ENCODE results near the gene ATXN1L. TPM values are rescaled to one million over a fixed set of nuclear protein-coding genes. Genes with fewer than 3 reads are reported as not detected.
A peak's percentile ranks its signal among the peaks of the same experiment; 100 is the strongest.
"Not testable (repeated sequence)": the region's sequence is repeated elsewhere in the genome, so short reads cannot be mapped to it uniquely, and the experiment has no call there.

ATXN1L gene, protein sequence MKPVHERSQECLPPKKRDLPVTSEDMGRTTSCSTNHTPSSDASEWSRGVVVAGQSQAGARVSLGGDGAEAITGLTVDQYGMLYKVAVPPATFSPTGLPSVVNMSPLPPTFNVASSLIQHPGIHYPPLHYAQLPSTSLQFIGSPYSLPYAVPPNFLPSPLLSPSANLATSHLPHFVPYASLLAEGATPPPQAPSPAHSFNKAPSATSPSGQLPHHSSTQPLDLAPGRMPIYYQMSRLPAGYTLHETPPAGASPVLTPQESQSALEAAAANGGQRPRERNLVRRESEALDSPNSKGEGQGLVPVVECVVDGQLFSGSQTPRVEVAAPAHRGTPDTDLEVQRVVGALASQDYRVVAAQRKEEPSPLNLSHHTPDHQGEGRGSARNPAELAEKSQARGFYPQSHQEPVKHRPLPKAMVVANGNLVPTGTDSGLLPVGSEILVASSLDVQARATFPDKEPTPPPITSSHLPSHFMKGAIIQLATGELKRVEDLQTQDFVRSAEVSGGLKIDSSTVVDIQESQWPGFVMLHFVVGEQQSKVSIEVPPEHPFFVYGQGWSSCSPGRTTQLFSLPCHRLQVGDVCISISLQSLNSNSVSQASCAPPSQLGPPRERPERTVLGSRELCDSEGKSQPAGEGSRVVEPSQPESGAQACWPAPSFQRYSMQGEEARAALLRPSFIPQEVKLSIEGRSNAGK
- 10.3 and 10.6 TPM in 2 replicates for polyA plus RNA-seq (2014; cell fraction: cytosol; rRNA removed)
- polyA plus RNA-seq (2014; cell fraction: nucleus; rRNA removed), result 8.5 and 13.5 TPM in 2 replicates

DNA sequence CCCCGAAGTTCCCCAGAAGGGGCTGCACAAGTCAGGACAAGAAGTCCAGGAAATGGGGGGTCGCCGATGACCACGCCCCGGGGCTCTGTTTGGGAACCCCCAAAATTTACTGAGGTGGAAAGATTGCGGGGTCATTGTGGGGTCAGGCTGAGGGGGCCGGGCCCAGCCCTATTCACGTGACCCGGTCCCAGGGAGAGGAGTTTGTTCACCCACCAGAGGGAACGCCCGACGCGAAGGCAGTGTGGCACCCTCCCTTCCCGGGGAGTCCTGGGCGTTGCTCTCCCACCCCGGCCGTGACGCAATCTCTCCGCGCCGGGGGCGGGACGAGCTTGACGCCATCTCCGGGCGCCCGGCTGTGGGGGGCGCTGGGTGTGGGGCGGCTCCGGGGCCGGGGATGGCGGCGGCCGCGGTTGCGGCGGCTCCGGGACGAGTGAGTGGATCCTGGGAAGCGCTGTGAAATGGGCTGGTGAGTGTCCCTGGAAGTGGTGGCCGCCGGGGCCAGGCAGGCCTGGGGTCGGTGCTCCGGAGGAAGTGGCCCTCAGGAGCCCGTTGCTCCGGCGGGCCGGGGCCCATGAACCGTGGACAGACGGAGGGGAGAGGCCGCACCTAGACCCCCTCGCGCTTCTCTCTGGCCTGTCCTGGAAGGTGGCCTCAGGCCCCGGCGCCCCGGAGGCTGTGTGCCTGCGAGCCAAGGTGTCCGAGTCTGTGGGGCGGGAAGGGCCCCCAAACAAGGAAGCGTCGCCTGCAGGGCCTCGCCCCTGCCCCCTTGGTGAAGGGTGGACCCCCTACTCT, at the start of gene ATXN1L:
Gene ATXN1L, plus strand, starts transcription at position 338 of the 792 bp plus-strand sequence. CDS start 3,765 bp downstream, outside the sequence.
- peak; percentile 87 for DNase-seq (ENCODE audit: low spot score)

DNA sequence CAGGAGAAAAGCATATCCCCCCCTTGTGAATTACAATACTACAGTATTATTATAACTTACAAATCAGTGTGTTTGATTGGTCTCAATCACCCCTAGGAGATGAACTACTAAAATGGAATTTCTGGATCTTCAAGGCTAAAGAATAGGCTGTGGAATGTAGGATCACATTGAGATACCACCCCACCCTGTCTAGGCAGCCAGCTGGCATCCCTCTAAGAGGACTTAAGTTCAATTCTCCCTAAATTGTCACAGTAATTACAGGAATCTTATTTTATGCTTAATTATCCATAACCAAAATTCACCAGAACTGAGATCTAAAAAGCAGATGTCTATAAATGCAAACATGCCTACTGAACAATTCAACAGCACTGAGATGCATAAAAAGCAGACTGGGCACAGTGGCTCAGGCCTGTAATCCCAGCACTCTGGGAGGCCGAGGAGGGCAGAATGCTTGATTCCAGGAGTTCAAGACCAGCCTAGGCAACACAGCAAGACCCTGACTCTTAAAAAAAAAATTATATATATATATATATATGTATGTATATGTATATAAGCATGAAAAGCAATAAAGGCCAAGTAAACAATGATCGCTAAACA, 49.2 kb upstream of the ATXN1L start:
- DNase-seq (ENCODE audit: low spot score), result no peak

DNA sequence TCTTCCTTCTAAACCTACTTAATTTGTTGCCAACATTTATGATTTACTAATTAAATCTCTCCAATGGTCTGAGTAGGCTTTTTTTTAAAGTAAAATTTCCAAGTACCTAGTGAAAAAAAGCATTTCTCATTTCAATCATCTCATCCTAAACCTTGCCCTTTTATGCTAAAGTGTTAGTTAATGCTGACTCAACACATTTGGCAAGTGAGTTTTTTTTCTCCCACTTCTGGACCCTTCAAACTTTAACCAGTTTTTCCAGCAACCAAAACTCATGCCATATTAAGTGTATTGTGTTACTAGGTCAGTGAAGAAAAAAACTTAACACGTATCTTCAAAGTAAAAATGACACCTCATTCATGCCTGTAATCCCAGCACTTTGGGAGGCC, 42.5 kb upstream of the ATXN1L start:
- no peak for DNase-seq (ENCODE audit: low spot score)

DNA sequence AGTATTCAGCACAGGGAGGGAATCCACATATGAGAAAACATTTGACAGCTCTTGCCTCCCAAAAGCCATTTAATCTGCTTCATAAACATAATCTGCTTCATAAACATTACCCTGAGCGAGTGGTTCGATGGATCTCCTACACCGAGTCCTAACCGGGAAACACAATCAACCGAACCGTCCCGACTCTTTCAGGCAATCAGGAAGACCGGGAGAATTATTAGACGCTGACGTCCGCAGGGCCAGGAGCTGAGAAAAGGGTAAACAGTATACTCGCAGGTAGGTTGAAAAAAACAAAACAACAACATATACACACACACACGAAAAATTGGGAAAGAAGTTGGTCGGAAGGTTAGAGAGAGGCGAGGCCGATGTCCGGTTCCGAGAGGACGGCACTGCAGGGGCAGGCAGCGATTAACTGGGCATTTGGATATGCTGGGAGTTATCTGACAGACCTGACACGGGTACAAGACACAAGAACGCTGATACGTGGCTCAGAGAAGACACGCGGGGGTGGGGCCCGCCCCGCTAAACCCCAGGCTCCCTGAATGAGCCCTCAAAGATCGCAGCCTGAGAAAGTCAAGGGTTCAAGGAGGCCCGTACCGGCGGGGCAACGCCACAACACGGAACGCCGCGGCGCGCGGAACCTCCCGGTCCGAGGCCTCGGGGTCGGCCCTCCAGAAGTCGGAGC, 37.7 kb upstream of the ATXN1L start:
- DNase-seq (ENCODE audit: low spot score), result peak; percentile 26

DNA sequence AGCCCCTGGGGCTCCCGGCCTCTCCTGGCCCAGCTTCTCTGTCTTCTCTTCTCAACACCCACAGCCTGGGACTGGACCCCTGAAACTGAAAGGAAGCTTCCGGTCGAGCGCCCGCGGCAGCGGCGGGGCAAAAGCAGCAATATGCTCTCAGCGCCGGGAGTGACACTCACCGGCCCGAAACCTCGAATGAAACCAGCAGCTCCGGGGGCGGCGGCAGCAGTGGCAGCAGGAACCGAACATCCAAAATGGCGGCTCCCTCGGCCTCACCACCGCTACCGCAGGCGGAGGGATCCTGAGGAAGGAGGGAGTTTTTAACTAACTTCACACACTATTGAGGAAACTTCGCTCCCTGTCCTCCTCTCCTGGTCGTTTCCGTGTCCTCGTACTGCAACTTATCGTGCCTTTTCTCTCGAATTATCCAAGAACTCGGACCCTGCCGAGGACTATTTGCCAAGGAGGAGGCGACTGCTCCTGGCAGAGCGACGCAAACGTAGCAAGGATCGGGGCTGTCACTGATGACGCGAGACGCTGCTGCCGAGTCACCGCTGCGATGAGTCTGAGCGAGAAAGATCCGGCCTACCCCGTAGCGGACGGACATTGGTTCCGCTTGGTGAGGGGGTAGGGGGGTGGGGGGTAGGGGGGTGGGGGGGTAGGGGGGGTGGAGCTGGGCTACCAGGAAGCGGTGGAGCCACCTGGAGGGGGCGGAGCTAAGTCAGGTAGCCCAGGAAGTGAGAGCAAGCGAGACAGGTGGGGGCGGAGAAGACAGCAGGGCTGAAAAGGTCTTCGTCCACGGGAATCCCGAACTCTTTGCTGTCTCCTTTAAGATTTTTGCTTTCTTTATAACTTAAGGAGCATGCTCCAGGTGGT, 37.0 kb upstream of the ATXN1L start, which contains the start of gene AP1G1:
Gene AP1G1, minus strand, starts transcription at position 242 of the 867 bp plus-strand sequence. CDS start 19,355 bp downstream, outside the sequence.
- peak; percentile 97 for DNase-seq (ENCODE audit: low spot score)

DNA sequence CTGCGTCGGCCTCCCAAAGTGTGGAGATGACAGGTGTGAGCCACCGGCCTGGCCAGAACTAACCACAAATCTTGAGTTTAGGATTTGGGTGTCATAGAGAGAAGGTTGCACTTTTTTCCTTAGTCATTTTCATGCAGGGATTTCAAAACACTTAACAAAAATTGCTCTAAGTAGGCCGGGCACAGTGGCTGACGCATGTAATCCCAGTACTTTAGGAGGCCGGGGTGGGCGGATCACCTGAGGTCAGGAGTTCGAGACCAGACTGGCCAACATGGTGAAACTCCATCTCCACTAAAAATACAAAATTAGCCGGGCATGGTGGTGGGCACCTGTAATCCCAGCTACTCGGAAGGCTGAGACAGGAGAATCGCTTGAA, 35.6 kb upstream of the ATXN1L start:
- DNase-seq (ENCODE audit: low spot score), result not testable (repeated sequence)

DNA sequence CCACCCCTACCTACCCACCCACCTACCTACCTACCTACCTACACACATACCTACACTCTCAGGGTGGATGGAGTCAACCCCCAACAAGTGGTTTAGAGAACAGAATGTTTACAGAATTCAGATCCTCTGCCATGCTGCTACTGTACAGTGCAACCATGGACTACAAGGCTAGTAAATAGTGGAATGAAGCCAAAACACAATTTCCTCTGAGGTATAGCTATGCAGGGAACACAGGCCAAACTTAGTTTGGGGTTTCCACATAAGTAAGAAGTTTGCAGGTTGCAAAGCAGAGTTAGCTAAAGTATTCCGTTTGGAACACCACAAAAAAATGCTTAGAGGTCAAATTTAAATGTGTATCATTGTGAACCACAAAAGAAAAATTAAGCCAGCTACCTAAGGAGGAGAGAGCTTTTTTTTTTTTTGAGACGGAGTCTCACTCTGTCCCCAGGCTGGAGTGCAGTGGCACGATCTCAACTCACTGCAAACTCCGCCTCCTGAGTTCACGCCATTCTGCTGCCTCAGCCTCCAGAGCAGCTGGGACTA, 34.4 kb upstream of the ATXN1L start:
- no peak for DNase-seq (ENCODE audit: low spot score)

DNA sequence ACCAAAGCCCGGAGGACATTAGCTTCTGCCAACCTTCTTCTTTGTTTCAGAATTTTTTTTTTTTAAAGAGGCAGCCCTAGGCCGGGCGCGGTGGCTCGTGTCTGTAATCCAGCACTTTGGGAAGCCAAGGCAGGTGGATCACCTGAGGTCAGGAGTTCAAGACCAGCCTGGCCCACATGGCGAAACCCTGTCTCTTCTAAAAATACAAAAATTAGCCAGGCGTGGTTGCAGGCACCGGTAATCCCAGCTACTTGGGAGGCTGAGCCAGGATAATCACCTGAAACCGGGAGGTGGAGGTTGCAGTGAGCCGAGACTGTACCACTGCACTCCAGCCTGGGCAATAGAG, 28.6 kb upstream of the ATXN1L start:
- not testable (repeated sequence) for DNase-seq (ENCODE audit: low spot score)

DNA sequence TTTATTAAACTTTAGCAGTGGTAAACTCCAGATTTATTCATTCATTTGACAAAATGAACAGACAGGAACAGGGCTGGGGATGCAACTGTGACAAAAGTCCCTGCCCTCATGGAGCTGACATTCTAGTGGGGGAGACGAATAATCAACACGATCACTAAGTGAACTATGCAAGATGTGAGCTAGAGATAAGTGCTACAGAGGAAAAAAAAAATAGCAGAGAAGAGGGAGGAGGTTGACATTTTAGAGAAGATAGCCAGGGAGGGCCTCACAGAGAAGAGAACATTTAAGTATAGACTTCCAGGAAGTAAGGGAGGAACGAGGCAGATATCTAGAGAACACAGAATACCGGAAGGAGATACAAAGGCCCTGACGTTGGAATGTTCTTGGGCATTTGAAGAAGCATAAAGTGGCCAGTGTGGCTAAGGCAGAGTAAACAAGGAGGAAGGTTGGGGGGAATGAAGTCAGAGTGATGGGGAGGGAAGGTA, 19.2 kb upstream of the ATXN1L start:
- no peak for DNase-seq (ENCODE audit: low spot score)

DNA sequence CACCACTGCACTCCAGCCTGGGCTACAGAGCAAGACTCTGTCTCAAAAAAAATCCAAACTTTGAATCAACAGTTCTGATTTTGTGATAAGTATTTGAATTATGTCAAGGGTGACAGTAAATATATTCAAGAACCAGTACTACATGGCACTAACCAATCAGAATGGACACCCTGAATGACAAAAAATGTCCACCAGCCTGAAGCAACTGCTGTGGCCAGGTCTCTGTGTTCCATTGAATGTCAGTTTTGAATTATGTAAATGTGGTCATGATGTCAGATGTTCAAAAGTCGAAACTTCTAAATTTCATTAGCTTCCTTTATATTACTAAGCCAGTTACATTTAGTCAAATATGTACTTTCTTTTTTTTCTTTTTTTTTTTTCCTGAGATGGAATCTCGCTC, 15.4 kb upstream of the ATXN1L start:
- DNase-seq (ENCODE audit: low spot score), result no peak

DNA sequence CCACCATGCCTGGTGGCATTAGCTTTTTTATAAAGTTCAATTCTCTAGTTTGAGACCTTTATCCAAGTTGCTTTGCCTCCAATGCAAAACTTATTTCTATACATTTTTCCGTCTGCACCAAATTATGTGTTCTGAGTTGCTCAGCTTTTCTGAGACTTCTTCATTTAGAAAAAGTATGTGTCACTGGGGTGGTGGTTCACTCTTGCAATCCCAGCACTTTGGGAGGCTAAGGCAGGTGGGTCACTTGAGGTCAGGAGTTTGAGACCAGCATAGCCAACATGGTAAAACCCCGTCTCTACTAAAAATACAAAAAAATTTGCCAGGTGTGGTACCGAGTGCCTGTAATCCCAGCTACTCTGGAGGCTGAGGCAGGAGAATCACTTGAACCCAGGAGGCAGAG, 14.1 kb upstream of the ATXN1L start:
- DNase-seq (ENCODE audit: low spot score), result not testable (repeated sequence)

DNA sequence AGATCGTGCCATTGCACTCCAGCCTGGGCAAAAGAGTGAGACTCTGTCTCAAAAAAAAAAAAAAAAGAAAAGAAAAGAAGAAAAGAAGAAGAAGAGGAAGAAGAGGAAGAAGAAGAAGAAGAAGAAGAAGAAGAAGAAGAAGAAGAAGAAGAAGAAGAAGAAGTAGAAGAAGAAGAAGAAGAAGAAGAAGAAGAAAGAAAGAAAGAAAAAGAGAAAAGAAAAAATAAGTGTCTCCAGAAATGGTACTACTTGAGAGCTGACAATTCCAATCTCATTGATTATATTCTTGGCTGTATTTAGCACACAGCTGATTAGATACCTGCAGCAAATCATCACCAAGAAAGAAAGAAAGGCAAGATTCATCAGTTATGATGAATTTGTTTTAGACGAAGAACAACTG, 13.7 kb upstream of the ATXN1L start:
- not testable (repeated sequence) for DNase-seq (ENCODE audit: low spot score)

DNA sequence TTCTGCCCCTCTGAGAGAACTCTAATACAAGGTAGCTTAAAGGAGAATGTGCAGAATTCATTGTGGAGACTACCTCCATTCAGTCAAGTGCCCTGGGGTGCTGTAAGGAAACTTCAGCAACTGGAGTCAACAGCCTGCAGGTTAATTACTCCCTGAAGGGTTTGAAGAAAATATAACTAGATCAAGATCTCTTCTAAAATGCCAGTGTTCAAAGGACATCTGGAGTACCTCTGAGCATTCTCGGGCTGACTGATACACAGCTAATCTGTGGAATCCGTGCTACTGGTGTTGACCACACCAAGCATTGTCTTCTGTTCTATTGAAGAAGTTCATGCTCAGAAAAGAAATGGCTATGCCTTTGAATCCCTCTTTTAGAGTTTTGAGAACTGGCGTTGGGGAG, 11.5 kb upstream of the ATXN1L start:
- DNase-seq (ENCODE audit: low spot score), result peak; percentile 19

DNA sequence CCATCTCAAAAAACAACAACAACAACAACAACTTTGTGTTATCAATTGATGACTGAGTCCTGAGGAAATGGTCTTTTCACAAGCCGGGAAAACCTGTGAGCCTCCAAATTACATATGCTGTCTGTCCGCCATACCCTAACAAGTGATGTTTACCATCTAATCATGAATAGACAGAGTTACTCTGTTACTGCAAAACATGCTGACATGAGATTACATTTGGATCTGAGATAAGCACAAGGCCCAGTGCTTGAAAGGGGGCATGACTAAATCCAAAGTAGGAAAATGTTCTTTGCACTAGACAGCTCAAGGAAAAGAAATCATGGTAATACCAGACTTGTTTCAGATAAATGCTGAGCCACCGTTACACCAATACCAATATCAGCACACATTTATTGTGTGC, 8.6 kb upstream of the ATXN1L start:
- no peak for DNase-seq (ENCODE audit: low spot score)

DNA sequence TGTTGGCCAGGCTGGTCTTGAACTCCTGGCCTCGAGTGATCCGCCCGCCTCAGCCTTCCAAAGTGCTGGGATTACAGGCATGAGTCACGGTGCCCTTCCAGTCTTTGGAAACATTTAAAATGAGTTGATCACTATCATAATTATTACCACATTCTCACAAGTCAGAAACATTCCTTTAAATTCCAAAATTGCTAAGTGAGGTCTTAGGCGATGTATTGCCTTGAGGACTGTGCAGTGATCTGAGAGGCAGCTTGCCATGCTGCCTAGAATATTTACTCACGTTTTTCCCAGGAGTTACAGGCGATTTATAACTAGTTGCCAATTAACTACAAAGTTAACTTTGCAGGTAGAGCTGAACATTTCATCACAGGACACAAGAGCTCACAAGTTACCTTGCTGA, 5.7 kb upstream of the ATXN1L start:
- DNase-seq (ENCODE audit: low spot score), result no peak

DNA sequence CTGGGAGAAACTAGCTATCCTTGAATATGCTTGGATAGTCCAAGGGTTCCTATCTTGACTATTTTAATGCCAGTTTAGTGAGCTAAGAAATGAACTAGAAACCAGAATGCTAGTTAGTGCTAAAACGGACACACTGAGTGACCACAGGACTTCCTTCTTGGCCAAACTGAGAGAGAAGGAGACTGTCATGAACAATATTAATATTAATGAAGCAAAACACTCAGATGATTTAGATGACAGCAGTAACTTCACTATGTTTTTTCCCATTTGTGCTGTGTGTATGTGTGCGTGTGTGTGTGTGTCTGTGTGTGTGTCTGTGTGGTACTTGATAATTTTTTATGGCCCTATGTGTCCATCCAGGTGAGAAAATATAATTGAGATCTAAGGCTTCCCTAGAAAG, 2.2 kb upstream of the ATXN1L start:
- DNase-seq (ENCODE audit: low spot score), result no peak

DNA sequence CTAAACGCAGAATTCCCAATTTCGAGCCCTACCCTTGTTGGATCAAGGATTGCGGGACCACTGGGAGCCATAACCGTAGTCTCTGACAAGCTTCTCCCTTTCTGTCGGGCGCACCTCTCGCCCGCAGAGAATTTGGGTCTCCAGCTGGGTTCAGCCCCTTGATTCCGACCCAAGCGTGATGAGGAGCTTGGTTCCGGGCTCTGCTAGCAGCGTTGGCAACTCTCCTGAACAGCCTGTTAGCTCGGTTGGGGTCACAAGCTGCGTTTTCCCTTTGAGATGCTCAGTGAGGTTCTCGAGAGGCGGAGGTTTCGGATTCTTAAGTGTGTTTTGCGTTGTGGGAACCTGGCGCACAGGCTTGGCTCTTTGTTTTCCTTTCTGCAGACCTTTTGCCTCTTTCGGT, 655 bp downstream of the ATXN1L start:
- DNase-seq (ENCODE audit: low spot score), result no peak

DNA sequence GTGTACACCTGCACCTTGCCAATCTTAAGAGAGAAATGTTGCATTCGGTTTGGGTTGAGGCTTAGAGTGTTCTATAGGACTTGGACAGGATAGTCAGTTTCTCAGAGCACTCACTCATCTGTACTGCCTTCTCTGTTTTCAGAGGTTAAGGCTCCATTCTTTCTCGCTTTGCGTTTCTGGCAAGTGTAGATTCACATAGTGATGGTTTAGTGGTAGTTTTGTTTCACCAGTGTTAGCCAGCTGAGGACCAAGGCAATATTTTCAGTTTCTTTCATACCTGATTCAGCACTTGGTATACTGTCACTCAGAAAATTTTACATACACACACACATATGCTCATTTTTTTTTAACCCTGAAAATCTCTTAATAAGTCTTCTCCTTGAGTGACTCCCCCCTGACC, 1.3 kb downstream of the ATXN1L start:
- no peak for DNase-seq (ENCODE audit: low spot score)

DNA sequence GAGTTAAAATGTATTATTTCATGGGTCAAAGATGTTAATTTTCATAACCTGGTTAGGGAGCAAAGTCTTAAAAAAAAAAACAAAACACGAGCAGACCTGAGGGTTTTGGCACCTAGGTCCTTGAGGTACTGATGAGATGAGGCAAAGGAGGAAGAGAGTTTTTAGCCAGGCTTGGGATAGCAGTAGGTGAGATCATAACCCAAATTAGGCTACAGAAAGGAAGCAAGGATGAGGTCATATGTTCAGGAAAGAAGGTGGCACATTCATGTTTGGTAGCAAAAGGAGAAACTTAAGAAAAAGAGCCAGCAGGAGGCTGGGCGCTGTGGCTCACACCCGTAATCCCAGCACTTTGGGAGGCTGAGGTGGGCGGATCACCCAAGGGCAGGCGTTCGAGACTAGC, 2.8 kb downstream of the ATXN1L start:
- DNase-seq (ENCODE audit: low spot score), result no peak

DNA sequence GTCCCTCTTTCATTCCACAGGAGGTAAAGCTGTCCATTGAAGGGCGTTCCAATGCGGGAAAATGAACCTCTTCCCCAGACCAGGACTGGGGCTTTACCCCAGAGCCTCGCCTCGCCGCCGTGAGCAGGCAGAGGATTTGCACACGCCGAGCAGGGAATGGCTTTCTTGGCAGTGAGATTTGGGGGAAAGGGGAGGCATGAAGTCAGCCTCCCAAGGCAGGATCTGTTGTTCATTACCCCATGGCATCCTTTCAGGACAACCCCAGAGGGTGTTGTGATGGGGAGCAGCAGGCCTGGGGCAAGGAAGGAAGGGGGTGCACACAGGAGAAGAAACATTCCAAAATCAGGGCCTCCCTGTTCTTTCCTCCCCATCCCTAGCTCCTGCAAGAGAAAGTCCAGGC, 6.0 kb downstream of the ATXN1L start:
- DNase-seq (ENCODE audit: low spot score), result no peak
